GM18951 (cell line): ENCODE measurements around the gene LRRTM1.

Experiments used
- POLR2A ChIP-seq: IDR thresholded peaks from 4 replicates; pipeline ENCODE4 v1.6.1; 2011; ENCODE audit warnings: mild to moderate bottlenecking; ENCODE audit not compliant: insufficient read length, insufficient read depth; ENCODE audit errors: extremely low read depth
- in situ Hi-C: fragments of 300-500 bp; cut with MboI; formaldehyde crosslinking; loops from one replicate; pipeline ENCODE4 v1.12.0; 2022; ENCODE audit warnings: low sequenced_read_pairs, mixed read lengths, inconsistent platforms; ENCODE audit not compliant: unreplicated experiment

LRRTM1 gene

GRCh38 chr2:80326214-80326613 is 21.7 kb upstream of the LRRTM1 start:
- TF ChIP-seq POLR2A = no peak
- in situ Hi-C loops = no loop called here

- in situ Hi-C loops = no loop called here
- TF ChIP-seq POLR2A = no peak
Measured at GRCh38 chr2:80324525-80324924, 20.0 kb upstream of the LRRTM1 start.

DNA sequence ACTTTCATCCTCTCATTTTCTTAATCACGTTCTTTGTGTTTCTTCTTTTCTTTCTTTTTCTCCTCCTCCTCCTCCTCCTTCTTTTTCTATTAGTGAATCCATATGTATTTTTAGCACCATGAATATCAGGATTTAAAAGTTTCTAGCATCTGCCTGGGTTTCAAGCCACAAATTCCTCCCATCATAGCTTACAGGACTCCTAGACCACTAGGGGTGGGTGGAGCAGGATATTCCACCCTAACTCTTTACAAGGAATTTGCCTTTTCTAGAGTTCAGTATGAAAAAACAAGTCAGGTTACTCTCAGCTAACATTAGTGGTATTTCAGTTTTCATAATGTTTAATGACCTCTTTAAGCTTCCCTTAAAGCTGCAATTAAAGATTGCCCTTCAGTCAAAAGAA is 19.1 kb upstream of the LRRTM1 start:
- in situ Hi-C loops = no loop called here

GRCh38 chr2:80322958-80323357 is 18.4 kb upstream of the LRRTM1 start:
- in situ Hi-C loops = no loop called here
- no peak for TF ChIP-seq POLR2A

More for the DNA sequence above, 19.1 kb upstream of the LRRTM1 start:
- TF ChIP-seq POLR2A = no peak

DNA sequence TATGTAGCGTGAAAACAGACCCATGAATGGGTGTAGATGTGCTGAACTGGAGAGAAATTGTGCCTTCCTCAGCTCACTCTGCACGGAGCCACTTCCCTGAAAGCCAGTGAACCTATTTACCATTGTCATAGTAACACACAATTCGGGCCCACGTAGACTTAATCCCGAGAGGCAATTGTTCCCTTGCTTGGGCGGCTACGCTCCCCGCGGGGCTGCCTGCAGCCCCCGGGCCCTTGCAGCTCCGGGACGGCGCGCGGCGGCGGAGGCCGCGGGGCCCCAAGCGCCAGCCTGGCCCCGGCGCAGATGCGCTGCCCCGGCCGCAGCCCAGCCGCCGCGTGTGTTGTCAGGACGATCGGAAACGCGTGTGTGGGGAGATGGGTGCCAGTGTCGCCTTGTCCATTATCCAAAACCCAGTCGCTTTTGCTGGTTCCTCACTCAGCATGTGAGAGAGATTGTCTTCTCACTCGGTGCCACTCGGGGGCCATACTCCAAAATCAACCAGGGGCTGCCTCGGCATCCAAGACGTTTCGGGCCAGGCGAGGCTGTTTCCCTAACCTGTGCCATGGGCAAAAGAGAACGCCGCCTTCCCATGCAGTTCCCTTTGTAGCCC is 17.9 kb upstream of the LRRTM1 start:
- no peak for TF ChIP-seq POLR2A
- in situ Hi-C loops = no loop called here

GRCh38 chr2:80312282-80312839 is 7.8 kb upstream of the LRRTM1 start:
- in situ Hi-C loops = no loop called here
- TF ChIP-seq POLR2A = no peak

- in situ Hi-C loops = no loop called here
- TF ChIP-seq POLR2A = no peak
Measured at GRCh38 chr2:80311304-80311703, 6.8 kb upstream of the LRRTM1 start.

DNA sequence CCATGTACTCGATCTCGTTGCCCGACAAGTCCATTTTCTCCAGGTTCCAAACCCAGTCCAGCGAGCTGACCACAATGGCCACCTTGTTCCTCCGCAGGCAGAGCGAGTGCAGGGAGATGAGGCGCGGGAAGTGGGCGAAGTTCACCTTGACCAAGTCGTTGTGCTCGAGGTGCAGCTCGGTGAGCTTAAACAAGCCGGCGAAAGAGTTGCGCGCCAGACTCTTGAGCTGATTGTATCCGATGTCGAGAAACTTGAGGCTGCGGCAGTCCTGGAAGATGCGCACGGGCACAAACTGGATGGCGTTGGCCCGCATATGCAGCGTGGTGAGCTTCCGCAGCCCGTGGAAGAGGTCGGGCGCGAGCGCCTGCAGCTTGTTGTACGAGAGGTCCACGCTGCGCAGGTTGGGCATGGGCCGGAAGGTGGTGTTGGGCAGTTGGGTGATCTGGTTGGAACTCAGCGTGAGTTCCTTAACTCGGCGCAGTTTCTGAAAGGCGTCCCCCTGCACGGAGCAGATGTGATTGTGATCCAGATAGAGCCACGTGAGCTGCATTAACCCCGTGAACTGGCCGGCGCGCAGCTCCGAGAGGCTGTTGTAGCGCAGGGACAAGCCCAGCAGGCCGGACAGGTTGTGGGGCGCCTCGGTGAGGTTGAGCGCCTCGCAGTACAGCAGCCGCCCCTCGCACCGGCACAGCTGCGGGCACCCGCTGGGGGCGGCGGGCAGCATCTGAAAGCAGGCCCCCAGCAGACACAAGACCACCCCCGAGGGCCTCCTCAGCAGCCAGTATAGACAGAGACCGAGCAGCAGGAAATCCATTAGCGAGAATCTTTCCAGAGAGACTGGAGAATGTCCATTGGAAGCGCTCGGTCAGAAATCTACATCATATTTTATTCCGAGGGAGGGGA is 1.3 kb downstream of the LRRTM1 start:
- in situ Hi-C loops = no loop called here
- TF ChIP-seq POLR2A = no peak

DNA sequence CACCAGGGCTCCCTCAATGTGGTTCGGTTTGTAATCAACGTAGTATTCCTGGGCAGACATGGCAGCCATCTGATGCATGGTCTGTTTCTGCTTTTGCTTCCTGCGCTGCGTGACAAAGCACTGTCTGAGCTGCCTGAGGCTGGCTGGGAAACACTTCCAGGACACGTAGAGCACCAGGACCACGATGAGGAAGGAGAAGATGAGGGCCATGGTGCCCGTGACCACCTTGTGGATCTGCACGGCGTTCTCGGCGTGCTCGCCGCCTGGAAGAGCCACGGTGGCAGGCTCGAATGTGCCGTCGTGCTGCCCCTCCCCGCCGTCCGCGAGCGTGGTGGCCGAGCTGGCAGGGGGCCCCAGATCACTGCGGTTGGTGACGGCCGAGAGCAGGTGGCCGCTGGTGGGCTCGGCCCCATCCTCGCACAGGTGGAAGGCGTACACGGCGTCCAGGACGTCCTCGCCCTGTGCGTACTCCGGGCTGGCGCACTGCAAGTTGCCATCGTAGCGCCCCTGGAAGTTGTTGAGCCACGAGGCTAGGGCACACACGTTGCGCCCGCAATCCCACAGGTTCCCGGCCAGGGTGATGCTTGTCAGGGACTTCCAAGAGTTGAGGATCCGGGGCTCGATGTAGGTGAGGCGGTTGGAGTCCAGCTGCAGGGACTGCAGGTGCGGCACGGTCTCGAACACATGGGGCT is 2.1 kb downstream of the LRRTM1 start:
- no peak for TF ChIP-seq POLR2A
- in situ Hi-C loops = no loop called here

GRCh38 chr2:80302001-80302313 is 2.6 kb downstream of the LRRTM1 start:
- TF ChIP-seq POLR2A = no peak
- in situ Hi-C loops = no loop called here

GRCh38 chr2:80300954-80301353 is 3.6 kb downstream of the LRRTM1 start:
- TF ChIP-seq POLR2A = no peak
- in situ Hi-C loops = no loop called here

DNA sequence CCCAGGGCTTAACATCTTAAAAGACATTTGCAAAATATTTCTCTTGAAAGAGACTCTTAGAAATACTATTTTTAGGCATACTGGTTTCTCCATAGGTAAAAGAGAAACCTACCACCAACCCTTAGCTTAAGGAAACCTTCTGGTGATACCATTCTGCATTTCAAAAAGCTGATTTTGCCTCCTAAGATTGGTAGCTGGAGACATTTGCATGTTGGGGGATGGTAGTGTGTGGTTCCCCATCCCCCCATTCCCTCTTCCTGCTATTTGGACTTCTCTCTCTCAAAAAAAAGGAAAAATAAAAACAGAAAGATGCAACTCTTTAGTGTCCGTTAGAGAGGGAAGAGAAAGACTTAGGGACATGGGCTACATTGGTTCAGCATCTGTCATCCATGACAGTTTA is 4.2 kb downstream of the LRRTM1 start:
- TF ChIP-seq POLR2A = no peak
- in situ Hi-C loops = no loop called here

DNA sequence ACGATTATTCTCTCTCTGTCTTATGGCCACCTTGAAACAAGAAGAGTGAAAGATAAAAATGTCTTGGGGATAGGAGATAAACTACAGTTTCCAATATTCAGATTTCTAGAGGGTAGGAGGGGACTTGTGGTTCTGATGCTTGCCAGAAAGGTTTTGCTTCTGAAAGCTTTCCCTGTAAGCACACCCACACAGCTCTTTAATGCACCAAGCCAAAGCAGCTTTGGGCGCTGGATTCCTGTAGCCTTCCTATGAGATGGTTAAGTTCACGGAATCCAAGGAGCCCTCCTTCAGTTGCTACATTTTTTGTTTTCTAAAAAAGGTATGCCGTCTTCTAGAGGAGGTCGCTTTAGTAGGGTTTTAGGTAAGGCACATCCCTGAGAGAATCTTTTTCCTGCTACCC is 4.9 kb downstream of the LRRTM1 start:
- in situ Hi-C loops = no loop called here
- TF ChIP-seq POLR2A = no peak
